ENCODE results near the gene TRPV2. TPM values are rescaled to one million over a fixed set of nuclear protein-coding genes. Genes with fewer than 3 reads are reported as not detected.

Gene TRPV2
- total and polyA plus RNA-seq, 2 of the 4 experiments (the other 2 are of a cell fraction), result 30.8 to 32.8 TPM

DNA sequence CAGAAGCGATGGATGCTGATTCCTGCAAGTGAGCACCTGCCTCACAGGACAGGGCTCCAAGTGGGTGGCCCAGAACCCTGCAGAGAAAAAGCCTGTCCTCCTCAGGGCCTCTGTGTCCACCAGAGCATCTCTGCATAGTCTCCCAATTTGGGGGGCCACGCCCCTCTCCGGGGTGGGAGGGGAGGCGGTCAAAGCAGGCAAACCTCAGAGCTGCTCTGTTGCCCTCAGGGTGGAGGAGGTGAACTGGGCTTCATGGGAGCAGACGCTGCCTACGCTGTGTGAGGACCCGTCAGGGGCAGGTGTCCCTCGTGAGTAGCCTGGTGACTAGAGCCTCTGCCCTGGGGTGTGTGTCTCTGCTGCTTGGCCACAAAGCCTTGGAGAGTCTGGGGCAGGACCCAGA is 19.3 kb downstream of the TRPV2 start:
- no peaks in the 10 kb centered on the region for H3K9me3 ChIP-seq (ENCODE audit: control insufficient read depth, insufficient read depth, low read length)
- BruUV-seq (replicated peaks), result no TSS peak
- TF ChIP-seq BHLHE40 (IDR thresholded peaks at IDR 0.05; ENCODE audit: low read depth, low read length) (no peak), POLR2A (IDR thresholded peaks at IDR 0.05; ENCODE audit: low read depth, low read length) (no peak), MAFK (IDR thresholded peaks at IDR 0.05; ENCODE audit: low read depth, low read length) (no peak), RCOR1 (IDR thresholded peaks at IDR 0.05; ENCODE audit: insufficient replicate concordance, low read length) (no peak), RFX5 (IDR thresholded peaks at IDR 0.05; ENCODE audit: low read depth, low read length) (no peak), NFE2L2 (IDR thresholded peaks at IDR 0.05; ENCODE audit: low read depth, low read length) (no peak), CHD1 (IDR thresholded peaks at IDR 0.05; ENCODE audit: low read depth, low read length) (no peak), RAD21 (IDR thresholded peaks at IDR 0.05; ENCODE audit: low read length) (no peak), CEBPB (IDR thresholded peaks at IDR 0.05; ENCODE audit: low read depth, low read length) (no peak), MXI1 (IDR thresholded peaks at IDR 0.05; ENCODE audit: borderline replicate concordance, low read depth, low read length) (no peak), FOS (IDR thresholded peaks at IDR 0.05; ENCODE audit: low read depth, low read length) (no peak), SMC3 (IDR thresholded peaks at IDR 0.05; ENCODE audit: low read depth, low read length) (no peak), MAZ (IDR thresholded peaks at IDR 0.05; ENCODE audit: borderline replicate concordance, low read depth, low read length) (no peak)
- TF ChIP-seq, protein P1, sequence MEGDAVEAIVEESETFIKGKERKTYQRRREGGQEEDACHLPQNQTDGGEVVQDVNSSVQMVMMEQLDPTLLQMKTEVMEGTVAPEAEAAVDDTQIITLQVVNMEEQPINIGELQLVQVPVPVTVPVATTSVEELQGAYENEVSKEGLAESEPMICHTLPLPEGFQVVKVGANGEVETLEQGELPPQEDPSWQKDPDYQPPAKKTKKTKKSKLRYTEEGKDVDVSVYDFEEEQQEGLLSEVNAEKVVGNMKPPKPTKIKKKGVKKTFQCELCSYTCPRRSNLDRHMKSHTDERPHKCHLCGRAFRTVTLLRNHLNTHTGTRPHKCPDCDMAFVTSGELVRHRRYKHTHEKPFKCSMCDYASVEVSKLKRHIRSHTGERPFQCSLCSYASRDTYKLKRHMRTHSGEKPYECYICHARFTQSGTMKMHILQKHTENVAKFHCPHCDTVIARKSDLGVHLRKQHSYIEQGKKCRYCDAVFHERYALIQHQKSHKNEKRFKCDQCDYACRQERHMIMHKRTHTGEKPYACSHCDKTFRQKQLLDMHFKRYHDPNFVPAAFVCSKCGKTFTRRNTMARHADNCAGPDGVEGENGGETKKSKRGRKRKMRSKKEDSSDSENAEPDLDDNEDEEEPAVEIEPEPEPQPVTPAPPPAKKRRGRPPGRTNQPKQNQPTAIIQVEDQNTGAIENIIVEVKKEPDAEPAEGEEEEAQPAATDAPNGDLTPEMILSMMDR (conservative IDR thresholded peaks at IDR 0.05; ENCODE audit: low read depth, low read length), result no peak
- TF ChIP-seq, protein P2, sequence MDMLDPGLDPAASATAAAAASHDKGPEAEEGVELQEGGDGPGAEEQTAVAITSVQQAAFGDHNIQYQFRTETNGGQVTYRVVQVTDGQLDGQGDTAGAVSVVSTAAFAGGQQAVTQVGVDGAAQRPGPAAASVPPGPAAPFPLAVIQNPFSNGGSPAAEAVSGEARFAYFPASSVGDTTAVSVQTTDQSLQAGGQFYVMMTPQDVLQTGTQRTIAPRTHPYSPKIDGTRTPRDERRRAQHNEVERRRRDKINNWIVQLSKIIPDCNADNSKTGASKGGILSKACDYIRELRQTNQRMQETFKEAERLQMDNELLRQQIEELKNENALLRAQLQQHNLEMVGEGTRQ (IDR thresholded peaks at IDR 0.05; ENCODE audit: low read depth, low read length), result no peak
- TF ChIP-seq, protein P3, sequence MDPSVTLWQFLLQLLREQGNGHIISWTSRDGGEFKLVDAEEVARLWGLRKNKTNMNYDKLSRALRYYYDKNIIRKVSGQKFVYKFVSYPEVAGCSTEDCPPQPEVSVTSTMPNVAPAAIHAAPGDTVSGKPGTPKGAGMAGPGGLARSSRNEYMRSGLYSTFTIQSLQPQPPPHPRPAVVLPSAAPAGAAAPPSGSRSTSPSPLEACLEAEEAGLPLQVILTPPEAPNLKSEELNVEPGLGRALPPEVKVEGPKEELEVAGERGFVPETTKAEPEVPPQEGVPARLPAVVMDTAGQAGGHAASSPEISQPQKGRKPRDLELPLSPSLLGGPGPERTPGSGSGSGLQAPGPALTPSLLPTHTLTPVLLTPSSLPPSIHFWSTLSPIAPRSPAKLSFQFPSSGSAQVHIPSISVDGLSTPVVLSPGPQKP (IDR thresholded peaks at IDR 0.05; ENCODE audit: borderline replicate concordance, low read depth, low read length), result no peak
- H3K4me1 ChIP-seq (ENCODE audit: control insufficient read depth, insufficient read depth, low read length), result peaks cover 3% of the 10 kb centered on the region; the same call in 1 of the 2 replicates
- no peak overlapping the region for H3K4me3 ChIP-seq (ENCODE audit: insufficient read depth, low read depth, low read length)
- CTCF ChIA-PET, result no interaction called here
- intact Hi-C loops (cut with micrococcal nuclease), result no loop called here
- no peak overlapping the region for H2BK20ac ChIP-seq (ENCODE audit: low read depth, low read length)
- peaks cover 4% of the 10 kb centered on the region; the same call in 1 of the 2 replicates for H3K9me1 ChIP-seq (ENCODE audit: insufficient read depth, low read length)
- H2AFZ ChIP-seq (replicated peaks; ENCODE audit: low read length, poor library complexity), result no peak overlapping the region
- no peak overlapping the region for H4K5ac ChIP-seq (ENCODE audit: low read depth, low read length)
- no peak overlapping the region for H2BK5ac ChIP-seq (ENCODE audit: low read depth, low read length, poor library complexity, severe bottlenecking)
- H3K4ac ChIP-seq (ENCODE audit: low read depth, low read length), result no peak overlapping the region
- no peaks in the 10 kb centered on the region for H3K27me3 ChIP-seq (ENCODE audit: control insufficient read depth, insufficient read depth, low read length)
- DNase-seq (no peak), ATAC-seq (ENCODE audit: low read depth) (no peak)
- no peak overlapping the region for H2BK120ac ChIP-seq (ENCODE audit: low read depth, low read length)
- H3K23ac ChIP-seq (ENCODE audit: low read depth, low read length), result no peak overlapping the region
- no peak overlapping the region for H2AK5ac ChIP-seq (ENCODE audit: low read depth, low read length)
- H3K9ac ChIP-seq (ENCODE audit: low read depth, low read length), result no peak overlapping the region
- H4K20me1 ChIP-seq (ENCODE audit: insufficient read depth, low read length), result peaks cover 6% of the 10 kb centered on the region
- no peak overlapping the region for H2AK9ac ChIP-seq (replicated peaks; ENCODE audit: low read depth, low read length, poor library complexity)
- no peak overlapping the region for H3K18ac ChIP-seq (ENCODE audit: low read depth, low read length)
- no peak overlapping the region for H2BK15ac ChIP-seq (ENCODE audit: low read depth, low read length)
- no peak overlapping the region for H4K8ac ChIP-seq (ENCODE audit: low read depth in 2 of 2, low read length in 2 of 2)
- in situ Hi-C loops (cut with MboI; ENCODE audit: low sequenced_read_pairs), result loop anchor here (5.0 kb wide), 1 partner anchor 52 kb away; the partner anchor contains the start of gene UBB
- WGBS, 2 experiments (ENCODE audit: extremely low coverage in 2 of 2, insufficient read length in 1 of 2), result 50% methylated on average over 5 of the region's 8 CpGs; no CpG with 5 or more reads in 1 of the 2 experiments
- no peak overlapping the region for H3K27ac ChIP-seq (ENCODE audit: insufficient read depth, low read length)
- H3K4me2 ChIP-seq (ENCODE audit: low read depth, low read length), result no peak overlapping the region
- peaks cover 3 to 9% of the 10 kb centered on the region in 2 experiments; a peak in 2 of 4 replicates for H3K79me1 ChIP-seq (ENCODE audit: low read depth in 1 of 2, low read length in 2 of 2)
- dilution Hi-C loops (cut with HindIII; ENCODE audit: low sequenced_read_pairs, unreplicated experiment), result no loop called here
- no peaks in the 10 kb centered on the region; the same call in 1 of the 2 replicates for H3K36me3 ChIP-seq (ENCODE audit: control insufficient read depth, insufficient read depth, low read length)
- no peak overlapping the region for H4K91ac ChIP-seq (ENCODE audit: insufficient read depth, low read depth, low read length)
- no peak overlapping the region for H3K14ac ChIP-seq (replicated peaks; ENCODE audit: low read depth, low read length)
- POLR2A ChIA-PET (ENCODE audit: unreplicated experiment), result no interaction called here
- no peak overlapping the region for H3K56ac ChIP-seq (ENCODE audit: extremely low read depth, insufficient read depth, low read length)

Measured in IMR-90 (cell line).